ENCODE results near the gene ZFHX2.
A peak's percentile ranks its signal among the peaks of the same experiment; 100 is the strongest.
"Not testable (repeated sequence)": the region's sequence is repeated elsewhere in the genome, so short reads cannot be mapped to it uniquely, and the experiment has no call there.

Gene ZFHX2

GRCh38 chr14:23551266-23552028 is at the start of gene ZFHX2:
ZFHX2 (minus strand) TSS chr14:23551765; CDS start chr14:23535325, 16,440 bp downstream.
- peak within 1 kb of the TSS; percentile 81 for H3K27ac ChIP-seq
- no peak for TF ChIP-seq CTCF (conservative IDR thresholded peaks at IDR 0.05)

- H3K27ac ChIP-seq: no peak overlapping the region
- no peak for TF ChIP-seq CTCF (conservative IDR thresholded peaks at IDR 0.05)
These were observed 49.2 kb upstream of the ZFHX2 start for GRCh38 chr14:23600806-23601205.

DNA sequence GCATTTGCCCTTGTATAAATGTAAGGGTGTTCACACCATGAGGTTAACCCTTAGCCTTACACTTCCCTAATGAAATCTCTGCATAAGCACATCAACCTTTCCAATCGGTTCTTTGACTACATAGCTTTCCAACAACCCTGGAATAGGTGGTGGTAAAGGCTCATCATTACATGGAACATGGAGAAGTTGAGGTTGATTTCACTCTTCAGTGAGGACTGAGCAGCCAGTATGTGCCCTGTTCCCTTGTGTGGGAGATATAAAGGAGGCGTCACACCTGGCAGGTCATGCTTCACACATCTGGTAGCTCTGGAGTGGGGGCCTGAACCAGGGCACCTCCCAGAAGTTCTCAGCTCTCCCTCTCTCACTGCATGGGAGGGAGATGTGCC is 48.8 kb upstream of the ZFHX2 start:
- TF ChIP-seq CTCF (conservative IDR thresholded peaks at IDR 0.05): no peak

GRCh38 chr14:23594191-23594590 is 42.6 kb upstream of the ZFHX2 start:
- not testable (repeated sequence) for H3K27ac ChIP-seq

More for the DNA sequence above, 48.8 kb upstream of the ZFHX2 start:
- H3K27ac ChIP-seq: no peak overlapping the region

DNA sequence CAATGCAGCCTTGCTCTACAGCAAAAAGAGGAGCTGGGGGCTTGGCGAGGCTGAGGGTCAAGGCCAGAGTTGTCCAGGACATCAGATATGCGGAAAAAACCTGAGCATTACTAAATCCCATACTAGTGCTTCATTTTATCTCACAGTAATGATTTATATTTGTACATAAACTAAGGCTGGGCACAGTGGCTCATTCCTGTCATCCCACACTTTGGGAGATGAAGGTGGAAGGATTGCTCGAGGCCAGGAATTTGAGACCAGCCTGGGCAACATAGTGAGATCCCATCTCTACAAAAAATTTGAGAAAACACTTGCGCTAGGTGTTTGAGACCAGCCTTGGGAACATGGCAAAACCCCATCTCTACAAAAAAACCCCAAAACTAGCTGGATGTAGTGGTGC is 38.6 kb upstream of the ZFHX2 start:
- no peak overlapping the region for H3K27ac ChIP-seq
- no peak for TF ChIP-seq CTCF (conservative IDR thresholded peaks at IDR 0.05)

DNA sequence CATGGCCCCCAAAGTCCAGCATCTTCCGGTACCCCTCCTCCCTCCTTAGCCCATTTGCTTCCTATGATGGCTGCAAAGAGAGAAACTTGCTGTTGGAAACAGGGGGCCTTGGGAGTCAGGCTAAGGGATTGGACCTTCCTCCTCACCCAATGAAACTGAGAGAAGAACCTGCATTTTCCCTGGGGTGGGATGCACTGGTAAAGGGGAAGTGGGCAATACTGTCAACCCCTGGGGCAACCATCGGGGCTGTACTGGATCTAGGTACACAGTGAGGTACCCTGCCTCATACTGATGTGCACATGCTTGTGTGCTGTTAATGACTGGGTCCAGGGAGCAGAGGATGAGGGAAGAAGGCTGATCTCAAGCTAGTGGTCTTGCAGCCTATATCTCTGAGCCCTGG is 38.0 kb upstream of the ZFHX2 start:
- peak overlapping the region; percentile 73 for H3K27ac ChIP-seq
- TF ChIP-seq CTCF (conservative IDR thresholded peaks at IDR 0.05): no peak

- peak overlapping the region; percentile 73 for H3K27ac ChIP-seq
- TF ChIP-seq CTCF (conservative IDR thresholded peaks at IDR 0.05): peak; percentile 91
These were observed 37.5 kb upstream of the ZFHX2 start for GRCh38 chr14:23588884-23589598.

DNA sequence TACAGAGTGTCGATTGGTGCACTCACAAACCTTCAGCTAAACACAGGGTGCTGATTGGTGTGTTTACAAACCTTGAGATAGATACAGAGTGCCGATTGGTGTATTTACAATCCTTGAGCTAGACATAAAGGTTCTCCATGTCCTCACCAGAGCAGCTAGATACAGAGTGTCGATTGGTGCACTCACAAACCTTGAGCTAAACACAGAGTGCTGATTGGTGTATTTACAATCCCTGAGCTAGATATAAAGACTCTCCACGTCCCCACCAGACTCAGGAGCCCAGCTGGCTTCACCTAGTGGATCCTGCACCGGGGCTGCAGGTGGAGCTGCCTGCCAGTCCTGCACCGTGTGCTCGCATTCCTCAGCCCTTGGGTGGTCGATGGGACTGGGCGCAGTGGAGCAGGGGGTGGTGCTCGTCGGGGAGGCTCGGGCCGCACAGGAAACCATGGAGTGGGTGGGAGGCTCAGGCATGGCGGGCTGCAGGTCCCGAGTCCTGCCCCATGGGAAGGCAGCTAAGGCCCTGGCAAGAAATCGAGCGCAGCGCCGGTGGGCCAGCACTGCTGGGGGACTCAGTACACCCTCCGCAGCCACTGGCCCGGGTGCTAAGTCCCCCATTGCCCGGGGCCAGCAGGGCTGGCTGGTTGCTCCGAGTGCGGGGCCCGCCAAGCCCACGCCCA is 33.1 kb upstream of the ZFHX2 start:
- H3K27ac ChIP-seq: not testable (repeated sequence)

- not testable (repeated sequence) for H3K27ac ChIP-seq
These were observed 32.4 kb upstream of the ZFHX2 start for GRCh38 chr14:23583761-23584526.
